HG03064 (cell line): ENCODE measurements around the gene NDE1.
"Not testable (repeated sequence)": the region's sequence is repeated elsewhere in the genome, so short reads cannot be mapped to it uniquely, and the experiment has no call there.

Source experiments
- ATAC-seq: cut with Tn5 transposase; IDR thresholded peaks from one replicate; pipeline ENCODE4 v1.9.1; 2021; ENCODE audit warnings: low read depth; ENCODE audit not compliant: unreplicated experiment

Gene NDE1

DNA sequence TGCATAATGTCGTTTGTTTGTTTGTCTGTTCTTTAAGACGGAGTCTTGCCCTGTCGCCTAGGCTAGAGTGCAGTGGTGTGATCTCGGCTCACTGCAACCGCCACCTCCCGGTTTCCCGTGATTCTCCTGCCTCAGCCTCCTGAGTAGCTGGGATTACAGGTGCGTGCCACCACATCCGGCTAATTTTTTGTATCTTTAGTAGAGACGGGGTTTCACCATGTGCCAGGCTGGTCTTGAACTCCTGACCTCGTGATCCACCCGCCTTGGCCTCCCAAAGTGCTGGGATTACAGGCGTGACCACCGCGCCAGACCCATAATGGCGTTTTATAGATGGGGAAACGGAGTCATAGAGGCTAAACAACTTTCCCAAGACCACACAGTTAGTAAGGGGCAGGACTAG lies 734 bp upstream of the NDE1 start:
- not testable (repeated sequence) for ATAC-seq

DNA sequence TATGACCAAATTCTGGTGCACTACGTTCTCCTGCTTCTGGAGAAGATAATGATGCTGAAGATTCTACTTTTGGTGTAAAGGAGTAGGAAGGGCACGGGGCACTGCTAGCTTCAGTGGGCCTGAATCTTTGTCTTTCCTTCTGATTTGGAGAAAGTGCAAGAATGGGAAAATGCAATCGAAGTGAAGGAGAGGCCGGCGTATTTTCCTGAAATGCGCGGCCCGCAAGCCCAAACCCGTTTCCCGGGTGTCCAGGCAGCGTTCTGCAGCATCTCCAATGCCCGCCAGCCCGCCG lies 372 bp upstream of the NDE1 start:
- ATAC-seq, result peak; percentile 2

DNA sequence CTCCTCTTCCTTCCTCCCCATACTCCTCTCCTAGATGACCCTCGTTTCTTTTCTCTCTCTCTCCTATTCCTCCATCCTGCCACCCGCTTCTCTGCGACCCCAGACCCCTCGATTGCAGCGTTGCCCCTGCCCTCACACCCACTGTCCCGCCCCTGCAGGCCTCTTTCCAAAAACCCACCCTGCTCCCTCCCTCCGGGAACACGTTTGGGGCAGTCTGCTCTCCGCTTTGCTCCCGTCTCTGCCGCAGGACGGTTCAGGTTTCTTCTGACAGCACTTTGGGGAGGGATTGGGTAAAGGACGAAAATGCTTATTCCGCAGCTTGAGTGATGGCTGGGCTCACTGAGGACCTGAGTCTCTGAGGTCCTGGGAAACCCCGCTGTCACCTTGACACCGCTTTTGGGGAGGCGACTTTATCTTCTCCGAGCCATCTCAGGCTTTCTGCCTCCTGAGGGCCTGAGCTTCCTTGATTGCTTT lies 690 bp downstream of the NDE1 start:
- peak; percentile 13 for ATAC-seq

DNA sequence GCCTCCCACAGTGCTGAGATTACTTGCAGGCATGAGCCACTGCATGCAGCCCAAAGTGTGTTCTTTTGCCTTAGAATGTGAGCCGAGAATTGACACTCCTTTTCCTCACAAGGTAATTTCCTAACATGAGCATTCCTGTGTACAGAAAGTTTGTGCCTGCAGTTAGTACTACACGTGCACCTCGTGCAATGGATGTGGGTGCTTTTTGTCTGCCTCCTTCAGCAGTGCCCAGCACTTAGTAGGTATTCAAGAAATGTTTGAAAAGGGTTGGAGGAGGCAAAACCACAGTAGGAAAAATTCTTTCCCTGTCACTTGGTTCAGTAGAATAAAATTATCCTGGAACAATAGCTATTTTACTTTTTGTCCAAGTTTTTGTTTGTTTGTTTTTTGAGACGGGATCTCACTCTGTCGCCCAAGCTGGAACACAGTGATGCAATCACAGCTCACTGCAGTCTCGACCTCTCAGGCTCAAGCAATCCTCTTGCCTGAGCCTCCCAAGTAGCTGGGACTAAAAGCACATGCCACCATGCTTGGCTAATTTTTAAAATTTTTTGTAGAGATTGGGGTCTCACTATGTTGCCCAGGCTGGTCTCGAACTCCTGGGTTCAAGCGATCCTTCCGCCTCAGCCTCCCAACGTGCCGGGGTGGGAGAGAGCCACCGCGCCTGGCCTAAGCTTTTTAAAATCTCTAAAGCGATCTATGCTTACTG lies 2.4 kb downstream of the NDE1 start:
- no peak for ATAC-seq

DNA sequence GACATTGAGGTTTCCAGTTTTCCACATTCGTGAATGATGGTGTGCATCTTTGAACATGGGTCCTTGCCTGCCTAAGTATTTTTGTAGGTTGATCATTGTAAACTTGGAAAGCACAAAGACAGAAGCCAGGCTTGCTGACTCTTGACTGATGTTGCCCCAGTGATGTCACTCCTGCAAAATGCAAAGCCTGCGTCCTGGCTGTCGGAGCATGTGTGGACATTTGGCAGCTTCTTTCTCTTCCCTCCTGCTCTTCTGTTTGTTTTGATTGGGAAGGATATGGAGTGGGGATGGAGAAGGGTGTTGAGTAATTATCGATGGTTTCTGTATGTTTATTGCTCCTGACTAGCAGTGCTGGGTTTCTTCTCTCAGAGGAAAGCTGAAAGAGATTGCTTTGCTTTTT lies 3.2 kb downstream of the NDE1 start:
- no peak for ATAC-seq

DNA sequence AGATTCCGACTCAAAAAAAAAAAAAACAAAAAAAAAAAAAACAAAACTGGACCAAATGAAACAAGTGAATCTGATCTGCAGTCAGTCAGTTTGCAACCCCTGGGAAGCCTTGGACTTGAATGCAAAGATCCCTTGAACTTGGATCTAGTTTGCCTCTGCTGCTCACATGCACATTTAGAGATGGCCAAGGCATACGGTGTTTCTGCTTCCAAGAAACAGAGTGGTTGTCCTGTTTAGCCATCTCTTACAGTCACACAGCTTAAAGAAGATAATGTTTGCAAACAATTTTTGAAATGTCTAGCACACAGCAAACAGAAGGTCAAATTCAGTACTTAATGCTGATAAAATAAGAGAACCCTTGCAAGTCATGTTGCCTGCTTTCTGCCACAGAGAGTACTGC lies 4.5 kb downstream of the NDE1 start:
- ATAC-seq, result no peak

DNA sequence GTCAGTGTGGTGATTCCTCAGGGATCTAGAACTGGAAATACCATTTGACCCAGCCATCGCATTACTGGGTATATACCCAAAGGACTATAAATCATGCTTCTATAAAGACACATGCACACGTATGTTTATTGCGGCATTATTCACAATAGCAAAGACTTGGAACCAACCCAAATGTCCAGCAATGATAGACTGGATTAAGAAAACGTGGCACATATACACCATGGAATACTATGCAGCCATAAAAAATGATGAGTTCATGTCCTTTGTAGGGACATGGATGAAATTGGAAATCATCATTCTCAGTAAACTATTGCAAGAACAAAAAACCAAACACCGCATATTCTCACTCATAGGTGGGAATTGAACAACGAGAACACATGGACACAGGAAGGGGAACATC lies 5.5 kb downstream of the NDE1 start:
- ATAC-seq, result not testable (repeated sequence)

DNA sequence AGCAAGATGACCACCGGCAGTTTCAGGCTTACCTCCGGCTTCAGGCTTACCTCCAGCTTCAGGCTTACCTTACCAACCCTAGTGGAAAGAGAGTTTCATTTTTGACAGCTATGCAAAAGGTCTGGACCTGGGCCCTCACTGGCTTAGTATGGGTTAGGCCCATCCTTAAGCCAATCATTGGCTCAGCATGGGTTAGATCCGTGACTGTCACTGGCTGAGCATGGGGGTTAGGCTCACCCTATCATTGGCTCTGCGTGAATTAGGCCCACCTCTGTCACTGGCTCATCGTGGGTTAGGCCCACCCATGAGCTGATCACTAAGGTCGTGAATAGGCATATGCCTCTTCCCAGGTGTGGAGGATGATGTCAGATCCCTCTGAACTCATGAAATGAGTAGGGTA lies 8.1 kb downstream of the NDE1 start:
- no peak for ATAC-seq

DNA sequence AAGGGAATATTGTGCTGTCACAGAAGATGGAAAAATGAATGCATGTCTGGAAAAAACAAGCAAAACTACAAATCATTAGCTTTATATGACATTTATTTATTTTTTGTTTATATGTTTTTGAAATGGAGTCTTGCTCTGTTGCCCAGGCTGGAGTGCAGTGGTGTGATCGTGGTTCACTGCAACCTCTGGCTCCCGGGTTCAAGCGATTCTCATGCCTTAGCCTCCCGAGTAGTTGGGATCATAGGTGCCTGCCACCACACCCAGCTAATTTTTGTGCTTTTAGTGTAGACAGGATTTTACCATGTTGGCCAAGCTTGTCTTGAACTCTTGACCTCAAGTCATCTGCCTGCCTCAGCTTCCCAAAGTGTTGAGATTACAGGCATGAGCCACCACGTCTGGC lies 8.5 kb downstream of the NDE1 start:
- ATAC-seq, result no peak

DNA sequence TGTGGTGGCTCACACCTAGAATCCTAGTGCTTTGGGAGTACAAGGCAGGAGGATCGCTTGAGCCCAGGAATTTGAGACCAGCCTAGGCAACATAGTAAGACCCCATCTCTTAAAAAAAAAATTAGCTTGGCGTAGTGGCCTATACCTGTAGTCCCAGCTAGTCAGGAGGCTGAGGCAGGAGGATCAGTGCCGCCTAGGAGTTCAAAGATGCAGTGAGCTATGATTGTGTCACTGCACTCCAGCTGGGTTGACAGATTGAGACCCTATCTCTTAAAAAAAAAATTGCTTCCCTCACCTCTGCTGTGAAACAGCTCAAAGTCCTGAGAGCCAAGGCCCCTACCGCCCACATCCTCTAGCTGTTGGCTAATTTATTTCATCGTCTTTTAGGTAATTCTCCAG lies 10.2 kb downstream of the NDE1 start:
- no peak for ATAC-seq

DNA sequence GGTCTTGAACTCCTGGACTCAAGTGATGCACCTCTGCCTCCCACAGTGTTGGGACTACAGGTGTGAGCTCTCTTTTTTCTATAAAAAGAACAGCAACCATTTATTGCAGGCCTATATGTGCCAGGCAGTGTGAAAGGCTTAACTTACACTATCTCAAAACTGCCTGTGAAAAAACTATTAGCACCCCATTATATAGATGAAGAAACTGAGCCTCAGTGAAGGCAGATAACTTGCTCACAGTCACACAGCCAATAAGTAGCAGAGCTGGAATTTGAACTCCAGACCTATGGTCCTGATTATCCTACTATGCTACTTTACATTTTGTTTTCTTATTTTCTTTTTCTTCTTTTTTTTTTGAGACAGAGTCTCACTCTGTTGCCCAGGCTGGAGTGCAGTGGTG lies 15.1 kb downstream of the NDE1 start:
- ATAC-seq, result no peak

DNA sequence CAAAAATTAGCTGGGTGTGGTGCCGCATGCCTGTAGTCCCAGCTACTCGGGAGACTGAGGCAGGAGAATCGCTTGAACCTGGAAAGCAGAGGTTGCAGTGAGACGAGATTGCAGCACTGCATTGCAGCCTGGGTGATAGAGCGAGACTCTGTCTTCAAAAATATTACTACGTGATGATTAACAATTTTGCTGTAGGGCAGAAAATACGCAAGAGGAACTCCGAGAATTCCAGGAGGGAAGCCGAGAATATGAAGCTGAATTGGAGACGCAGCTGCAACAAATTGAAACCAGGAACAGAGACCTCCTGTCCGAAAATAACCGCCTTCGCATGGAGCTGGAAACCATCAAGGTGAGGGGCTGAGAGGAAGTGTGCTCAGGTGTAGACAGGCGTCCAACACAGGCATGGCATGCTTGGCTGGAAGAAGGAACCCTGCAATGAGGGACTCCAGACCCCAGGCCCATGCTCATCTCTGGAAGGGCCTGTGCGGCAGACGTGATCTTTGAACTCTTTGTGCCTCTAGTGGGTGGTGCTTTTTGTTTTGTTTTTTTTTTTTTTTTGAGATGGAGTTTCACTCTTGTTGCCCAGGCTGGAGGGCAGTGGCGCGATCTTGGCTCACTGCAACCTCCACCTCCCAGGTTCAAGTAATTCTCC lies 17.2 kb downstream of the NDE1 start:
- ATAC-seq, result no peak

DNA sequence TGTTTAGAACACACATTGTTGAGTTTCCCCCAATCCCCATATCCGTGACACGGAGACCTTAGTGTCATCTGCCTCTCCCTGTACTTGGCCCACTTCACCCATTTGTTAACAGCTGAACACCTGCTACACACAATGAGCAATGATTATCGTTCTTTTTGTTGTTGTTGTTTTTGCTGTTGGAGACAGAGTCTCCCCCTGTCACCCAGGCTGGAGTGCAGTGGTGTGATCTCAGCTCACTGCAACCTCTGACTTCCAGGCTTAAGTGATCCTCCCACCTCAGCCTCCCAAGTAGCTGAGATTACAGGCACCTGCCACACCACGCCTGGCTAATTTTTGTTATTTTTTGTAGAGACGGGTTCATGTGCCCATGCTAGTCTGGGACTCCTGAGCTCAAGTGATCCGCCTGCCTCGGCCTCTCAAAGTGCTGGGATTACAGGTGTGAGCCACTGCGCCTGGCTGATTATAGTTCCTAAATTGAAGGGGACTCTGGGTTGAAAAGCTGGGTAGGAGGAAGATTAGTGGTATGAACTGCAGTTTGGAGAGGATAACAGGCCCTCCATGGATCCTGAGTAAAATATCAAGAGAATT lies 21.6 kb downstream of the NDE1 start:
- ATAC-seq, result no peak

DNA sequence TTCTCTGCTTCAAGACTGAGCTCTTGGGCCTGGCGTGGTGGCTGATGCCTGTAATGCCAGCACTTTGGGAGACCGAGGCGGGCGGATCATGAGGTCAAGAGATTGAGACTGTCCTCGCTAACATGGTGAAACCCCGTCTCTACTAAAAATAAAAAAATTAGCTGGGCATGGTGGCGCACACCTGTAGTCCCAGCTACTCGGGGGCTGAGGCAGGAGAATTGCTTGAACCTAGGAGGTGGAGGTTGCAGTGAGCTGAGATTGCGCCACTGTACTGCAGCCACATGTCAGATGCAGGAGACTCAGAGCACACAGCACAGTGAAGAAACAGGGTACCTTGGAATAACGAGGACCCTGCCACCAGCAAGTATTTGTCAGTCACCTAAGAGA lies 22.1 kb downstream of the NDE1 start:
- not testable (repeated sequence) for ATAC-seq

DNA sequence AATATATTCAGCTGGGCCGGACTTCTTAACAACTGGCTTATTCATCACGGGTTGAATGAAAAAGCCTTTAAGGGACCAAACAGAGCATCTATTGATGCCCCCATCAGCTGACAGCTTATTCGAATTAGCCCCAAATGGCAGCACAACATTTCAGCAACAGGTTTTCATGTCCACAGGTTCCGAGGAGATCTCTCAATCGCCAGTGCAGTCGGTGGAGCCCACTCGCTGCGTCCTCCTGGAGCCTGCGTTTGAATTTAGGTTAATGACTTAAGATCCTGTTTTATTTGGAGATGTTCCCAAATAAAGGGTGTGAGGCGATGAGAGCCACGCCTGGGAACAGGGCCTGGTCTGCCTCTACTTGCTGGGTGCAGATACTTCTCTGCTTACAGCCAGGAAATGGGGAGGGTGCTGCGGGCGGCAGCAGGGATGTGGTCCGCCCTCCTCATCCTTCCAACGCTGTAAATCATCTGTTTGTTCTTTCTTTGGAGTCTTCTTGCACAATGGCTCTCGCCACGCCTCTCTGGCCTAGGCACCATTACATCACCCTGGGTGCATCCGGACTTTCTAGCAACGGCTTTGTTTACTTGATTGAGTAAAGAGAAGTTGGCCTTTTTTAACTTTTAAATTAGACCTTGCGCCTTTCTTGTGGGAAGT lies 22.6 kb downstream of the NDE1 start:
- no peak for ATAC-seq

DNA sequence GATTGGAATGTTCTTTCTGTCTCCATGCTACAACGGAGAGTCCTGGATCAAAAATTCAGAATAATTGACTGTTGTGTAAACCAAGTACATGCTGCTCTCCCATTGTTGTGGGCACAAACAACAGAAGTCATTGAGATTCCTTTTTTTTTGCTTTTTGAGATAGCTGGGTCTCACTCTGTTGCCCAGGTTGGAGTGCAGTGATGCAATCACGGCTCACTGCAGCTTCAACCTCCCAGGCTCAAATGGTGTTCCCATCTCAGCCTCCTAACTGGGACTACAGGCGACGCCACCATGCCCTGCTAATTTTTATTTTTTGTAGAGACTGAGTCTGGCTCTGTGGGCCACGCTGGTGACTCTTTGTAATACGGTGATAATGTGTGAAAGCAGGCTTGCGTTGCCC lies 24.5 kb downstream of the NDE1 start:
- ATAC-seq, result no peak

DNA sequence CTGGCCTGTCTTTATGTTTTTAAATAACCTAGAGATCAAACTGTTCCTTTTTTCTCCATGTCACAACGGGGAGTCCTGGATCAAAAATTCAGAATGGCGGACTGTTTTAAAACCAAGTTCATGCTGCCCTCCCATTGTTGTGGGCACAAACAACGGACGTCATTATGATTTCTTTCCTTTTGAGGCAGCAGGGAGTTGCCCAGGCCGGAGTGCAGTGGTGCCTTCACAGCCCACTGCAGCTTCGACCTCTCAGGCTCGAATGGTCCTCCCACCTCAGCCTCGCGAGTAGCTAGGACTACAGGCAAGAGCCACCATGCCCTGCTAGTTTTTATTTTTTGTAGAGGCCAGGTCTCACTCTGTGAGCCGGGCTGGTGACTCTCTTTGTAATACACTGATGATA lies 26.5 kb downstream of the NDE1 start:
- ATAC-seq, result no peak

DNA sequence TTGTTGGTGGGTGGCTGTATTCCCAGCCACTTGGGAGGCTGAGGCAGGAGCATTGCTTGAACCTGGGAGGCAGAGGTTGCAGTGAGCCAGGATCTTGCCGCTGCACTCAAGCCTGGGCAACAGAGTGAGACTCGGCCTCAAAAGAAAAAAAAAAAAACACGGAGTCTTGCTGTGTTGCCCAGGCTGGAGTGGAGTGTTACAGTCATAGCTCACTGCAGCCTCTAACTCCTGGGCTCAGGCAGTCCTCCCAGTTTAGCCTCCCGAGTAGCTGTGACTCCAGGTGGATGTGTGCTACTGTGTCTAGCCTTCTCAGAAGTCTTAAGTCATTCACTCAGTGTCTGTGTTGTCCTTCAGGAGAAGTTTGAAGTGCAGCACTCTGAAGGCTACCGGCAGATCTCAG lies 27.4 kb downstream of the NDE1 start:
- ATAC-seq, result no peak

DNA sequence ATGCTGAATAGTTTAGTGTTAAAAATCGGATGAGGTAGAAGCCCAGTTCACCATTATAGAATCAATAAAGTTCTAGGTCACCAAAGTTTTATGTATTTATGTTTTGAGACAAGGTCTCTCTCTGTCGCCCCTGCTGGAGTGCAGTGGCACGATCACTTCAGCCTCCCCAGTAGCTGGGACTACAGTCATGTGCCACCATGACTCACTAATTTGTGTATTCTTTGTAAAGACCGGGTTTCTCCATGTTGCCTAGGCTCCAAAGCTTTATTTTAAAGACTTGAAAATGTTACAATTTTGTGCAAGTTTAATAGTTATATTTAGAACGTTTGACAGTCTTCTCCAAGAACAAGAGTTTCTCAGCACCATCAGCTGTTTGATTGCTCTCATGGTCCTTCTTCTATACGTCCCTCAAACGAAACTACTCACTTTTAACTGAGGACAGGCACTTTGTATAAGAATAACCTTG lies 32.1 kb downstream of the NDE1 start:
- no peak for ATAC-seq

DNA sequence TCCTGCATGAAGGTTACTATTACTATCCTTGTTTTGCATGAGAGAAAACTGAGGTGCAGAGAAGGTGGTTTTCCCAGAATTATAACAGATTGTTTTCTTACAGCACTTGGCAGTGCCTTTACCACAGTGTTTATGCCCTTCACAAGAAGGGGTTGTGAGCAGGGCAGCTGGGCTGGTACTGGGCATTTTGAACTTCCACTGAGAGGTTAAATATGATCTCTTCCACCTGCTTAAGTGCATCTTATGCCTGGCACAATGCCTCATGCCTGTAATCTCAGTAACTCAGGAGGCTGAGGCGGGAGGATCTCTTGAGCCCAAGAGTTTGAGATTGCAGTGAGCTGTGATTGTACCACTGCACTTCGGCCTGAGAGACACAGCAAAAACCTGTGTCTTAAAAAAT lies 36.2 kb downstream of the NDE1 start:
- ATAC-seq, result no peak

DNA sequence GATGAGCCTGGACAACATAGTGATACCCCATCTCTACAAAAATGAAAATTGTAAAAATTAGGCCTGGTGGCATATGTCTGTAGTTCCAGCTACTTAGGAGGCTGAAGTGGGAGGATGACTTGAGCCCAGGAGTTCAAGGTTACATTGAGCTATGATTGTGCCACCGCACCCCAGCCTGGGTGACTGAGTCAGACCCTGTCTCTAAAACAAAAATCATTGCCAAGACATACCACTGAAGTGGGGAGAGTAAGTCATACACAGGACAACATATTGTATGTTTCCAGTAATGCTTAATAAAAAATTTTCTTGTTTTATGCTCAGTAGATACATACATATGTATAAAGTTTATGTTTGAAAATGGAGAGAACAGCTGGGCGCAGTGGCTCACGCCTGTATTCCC lies 39.2 kb downstream of the NDE1 start:
- no peak for ATAC-seq

DNA sequence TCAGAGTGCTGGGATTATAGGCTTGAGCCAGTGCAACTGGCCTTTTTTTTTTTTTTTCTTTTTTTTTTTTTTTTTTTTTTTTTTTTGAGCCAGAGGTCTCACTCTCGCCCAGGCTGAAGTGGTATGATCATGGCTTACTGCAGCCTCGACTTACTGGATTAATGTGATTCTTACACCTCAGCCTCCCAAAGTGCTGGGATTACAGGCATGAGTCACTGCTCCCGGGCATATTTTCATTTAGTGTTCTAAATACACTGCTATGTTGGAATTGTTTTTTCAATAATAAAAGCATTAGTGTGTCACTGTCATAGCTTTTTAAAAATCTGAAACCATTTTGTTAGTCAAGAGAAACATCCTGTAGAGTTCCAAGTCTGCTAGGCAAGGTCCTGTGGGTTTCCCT lies 40.3 kb downstream of the NDE1 start:
- ATAC-seq, result no peak
